IMR-90 (cell line): ENCODE measurements around the gene UQCRC2. TPM values are rescaled to one million over a fixed set of nuclear protein-coding genes. Genes with fewer than 3 reads are reported as not detected.

Experiments
- ATAC-seq: fragments of 200-7000 bp; cut with Tn5 transposase; 2 replicates; pipeline ENCODE4 v1.9.1; 2020; ENCODE audit warnings: low read depth, mild to moderate bottlenecking, moderate library complexity
- BruUV-seq: library from RNA; stranded (reverse); fragments of 400-500 nt; replicated peaks from 2 replicates; lab custom pipeline; 2021; lab: Mats Ljungman, UMichigan
- CTCF ChIA-PET: fragments of 300-600 bp; formaldehyde crosslinking; extraction: SDS; loops from one replicate; lab custom pipeline; 2021; ENCODE audit warnings: antibody characterized with exemption; lab: Yijun Ruan, JAX
- POLR2A ChIA-PET: fragments of 300-600 bp; sonication (Branson Sonifier 250); formaldehyde crosslinking; loops from one replicate; lab custom pipeline; 2022; ENCODE audit warnings: antibody characterized with exemption; ENCODE audit not compliant: unreplicated experiment; lab: Charles Lee
- DNase-seq: peaks from one replicate; pipeline ENCODE4 v3.0.0; 2013
- H2AFZ ChIP-seq: replicated peaks from 2 replicates; pipeline ENCODE3; 2013; ENCODE audit warnings: low read length, mild to moderate bottlenecking; ENCODE audit not compliant: poor library complexity
- H2AK5ac ChIP-seq: 2 replicates; pipeline ENCODE4 v1.6.1; 2013; ENCODE audit warnings: low read depth, low read length, inconsistent platforms
- H2AK9ac ChIP-seq: replicated peaks from 2 replicates; pipeline ENCODE3; 2013; ENCODE audit warnings: mild to moderate bottlenecking, low read depth, low read length, moderate library complexity; ENCODE audit not compliant: poor library complexity
- H2BK120ac ChIP-seq: 2 replicates; pipeline ENCODE4 v1.6.1; 2013; ENCODE audit warnings: low read depth, low read length, inconsistent platforms
- H2BK15ac ChIP-seq: 3 replicates; pipeline ENCODE4 v1.6.1; 2013; ENCODE audit warnings: low read depth, low read length, inconsistent platforms
- H2BK20ac ChIP-seq: 2 replicates; pipeline ENCODE4 v1.6.1; 2013; ENCODE audit warnings: low read depth, mild to moderate bottlenecking, inconsistent platforms, low read length, moderate library complexity
- H2BK5ac ChIP-seq: 2 replicates; pipeline ENCODE4 v1.6.1; 2013; ENCODE audit warnings: mild to moderate bottlenecking, low read depth, low read length, inconsistent platforms; ENCODE audit not compliant: poor library complexity, severe bottlenecking
- H3K14ac ChIP-seq: replicated peaks from 2 replicates; pipeline ENCODE4 v1.6.1; 2013; ENCODE audit warnings: low read depth, low read length, inconsistent platforms
- H3K18ac ChIP-seq: 2 replicates; pipeline ENCODE4 v1.6.1; 2013; ENCODE audit warnings: low read depth, low read length, control low read depth
- H3K23ac ChIP-seq: 2 replicates; pipeline ENCODE4 v1.6.1; 2013; ENCODE audit warnings: low read depth, low read length, inconsistent platforms
- H3K27ac ChIP-seq: 2 replicates; pipeline ENCODE4 v1.5.1; 2013; ENCODE audit warnings: mild to moderate bottlenecking, control low read depth, low read length; ENCODE audit not compliant: insufficient read depth
- H3K27me3 ChIP-seq: 2 replicates; pipeline ENCODE4 v1.6.1; 2013; ENCODE audit warnings: low read length; ENCODE audit not compliant: control insufficient read depth, insufficient read depth
- H3K36me3 ChIP-seq: 2 replicates; pipeline ENCODE4 v1.6.1; 2013; ENCODE audit warnings: low read length, mixed read lengths; ENCODE audit not compliant: control insufficient read depth, insufficient read depth
- H3K4ac ChIP-seq: 2 replicates; pipeline ENCODE4 v1.6.1; 2013; ENCODE audit warnings: low read depth, low read length, inconsistent platforms
- H3K4me1 ChIP-seq: 2 replicates; pipeline ENCODE4 v1.6.1; 2013; ENCODE audit warnings: low read length, mixed read lengths; ENCODE audit not compliant: control insufficient read depth, insufficient read depth
- H3K4me2 ChIP-seq: 2 replicates; pipeline ENCODE4 v1.6.1; 2013; ENCODE audit warnings: low read depth, mild to moderate bottlenecking, control low read depth, low read length, moderate library complexity
- H3K4me3 ChIP-seq: 2 replicates; pipeline ENCODE4 v1.5.1; 2013; ENCODE audit warnings: low read depth, mild to moderate bottlenecking, control low read depth, low read length, moderate library complexity; ENCODE audit not compliant: insufficient read depth
- H3K56ac ChIP-seq: 2 replicates; pipeline ENCODE4 v1.6.1; 2013; ENCODE audit warnings: low read length, inconsistent platforms; ENCODE audit not compliant: insufficient read depth; ENCODE audit errors: extremely low read depth
- H3K79me1 ChIP-seq, 2 experiments: 2 replicates each; pipeline ENCODE4 v1.6.1; 2013; ENCODE audit warnings: low read length in 2 of 2, inconsistent platforms in 1 of 2, low read depth in 1 of 2
- H3K9ac ChIP-seq: 2 replicates; pipeline ENCODE4 v1.6.1; 2013; ENCODE audit warnings: low read depth, low read length, control low read depth
- H3K9me1 ChIP-seq: 2 replicates; pipeline ENCODE4 v1.6.1; 2013; ENCODE audit warnings: low read length, inconsistent platforms; ENCODE audit not compliant: insufficient read depth
- H3K9me3 ChIP-seq: 2 replicates; pipeline ENCODE4 v1.6.1; 2013; ENCODE audit warnings: low read length; ENCODE audit not compliant: control insufficient read depth, insufficient read depth
- H4K20me1 ChIP-seq: 2 replicates; pipeline ENCODE4 v1.6.1; 2013; ENCODE audit warnings: low read length, inconsistent platforms; ENCODE audit not compliant: insufficient read depth
- H4K5ac ChIP-seq: 2 replicates; pipeline ENCODE4 v1.6.1; 2013; ENCODE audit warnings: mild to moderate bottlenecking, low read depth, low read length, control low read depth
- H4K8ac ChIP-seq, 2 experiments: 2 replicates each; pipeline ENCODE4 v1.6.1; 2013; ENCODE audit warnings: low read depth in 2 of 2, low read length in 2 of 2, control low read depth in 1 of 2, inconsistent platforms in 1 of 2
- H4K91ac ChIP-seq: 2 replicates; pipeline ENCODE4 v1.6.1; 2013; ENCODE audit warnings: low read depth, low read length, inconsistent platforms; ENCODE audit not compliant: insufficient read depth
- BHLHE40 ChIP-seq: fragments of 150-350 bp; IDR thresholded peaks from 2 replicates; pipeline ENCODE4 v1.6.1; 2016; ENCODE audit warnings: mild to moderate bottlenecking, low read depth, low read length
- CHD1 ChIP-seq: IDR thresholded peaks from 2 replicates; pipeline ENCODE4 v1.6.1; 2012; ENCODE audit warnings: low read depth, low read length, improper control_type of control experiment
- CTCF ChIP-seq: conservative IDR thresholded peaks from 2 replicates; pipeline ENCODE4 v1.5.1; 2012; ENCODE audit warnings: mild to moderate bottlenecking, low read depth, low read length, improper control_type of control experiment
- ELK1 ChIP-seq: fragments of 150-350 bp; IDR thresholded peaks from 2 replicates; pipeline ENCODE4 v1.6.1; 2016; ENCODE audit warnings: low read depth, mild to moderate bottlenecking, low read length, moderate library complexity, borderline replicate concordance
- FOS ChIP-seq: fragments of 150-350 bp; IDR thresholded peaks from 2 replicates; pipeline ENCODE4 v1.6.1; 2016; ENCODE audit warnings: low read depth, low read length
- MAFK ChIP-seq: IDR thresholded peaks from 2 replicates; pipeline ENCODE4 v1.6.1; 2012; ENCODE audit warnings: low read depth, low read length, improper control_type of control experiment
- MAZ ChIP-seq: IDR thresholded peaks from 2 replicates; pipeline ENCODE4 v1.6.1; 2012; ENCODE audit warnings: low read depth, mild to moderate bottlenecking, low read length, improper control_type of control experiment, moderate library complexity, borderline replicate concordance
- MXI1 ChIP-seq: IDR thresholded peaks from 2 replicates; pipeline ENCODE4 v1.6.1; 2012; ENCODE audit warnings: low read depth, mild to moderate bottlenecking, low read length, moderate library complexity, borderline replicate concordance
- NFE2L2 ChIP-seq: fragments of 150-350 bp; IDR thresholded peaks from 2 replicates; pipeline ENCODE4 v1.6.1; 2016; ENCODE audit warnings: low read depth, mild to moderate bottlenecking, low read length
- RAD21 ChIP-seq: IDR thresholded peaks from 2 replicates; pipeline ENCODE4 v1.6.1; 2012; ENCODE audit warnings: low read length, improper control_type of control experiment
- SMC3 ChIP-seq: fragments of 150-350 bp; IDR thresholded peaks from 2 replicates; pipeline ENCODE4 v1.6.1; 2016; ENCODE audit warnings: low read depth, mild to moderate bottlenecking, antibody characterized with exemption, low read length, moderate library complexity
- WGBS, 2 experiments: methylation state at CpG; one replicate each; pipeline versions ENCODE4 v1.1.5 to v1.1.7; 2013; ENCODE audit warnings: missing lambda C conversion rate in 2 of 2; ENCODE audit not compliant: insufficient read length in 1 of 2; ENCODE audit errors: extremely low coverage in 2 of 2; 5-methylcytosine and 5-hydroxymethylcytosine counted together
- dilution Hi-C: fragments of 300-500 bp; cut with HindIII; formaldehyde crosslinking; loops from one replicate; pipeline ENCODE4 v1.14.3; 2018; ENCODE audit warnings: low sequenced_read_pairs; ENCODE audit not compliant: unreplicated experiment
- in situ Hi-C: fragments of 300-500 bp; cut with MboI; formaldehyde crosslinking; loops from 3 replicates; pipeline ENCODE4 v1.14.3; 2019; ENCODE audit warnings: low sequenced_read_pairs, inconsistent platforms, mixed read lengths
- intact Hi-C: fragments of 100-400 bp; cut with micrococcal nuclease; formaldehyde crosslinking; loops from 2 replicates; pipeline ENCODE4 v1.10.0; 2022
- polyA plus RNA-seq, 3 experiments: library from polyadenylated mRNA; depleted of rRNA; stranded (reverse); fragments of >200 nt; gene quantifications; 2 replicates each; pipeline ENCODE4 v1.2.3, GENCODE V29; 2012; ENCODE audit warnings: low replicate concordance in 1 of 3
- total RNA-seq: library from RNA; depleted of rRNA; stranded (reverse); fragments of >200 nt; gene quantifications from 2 replicates; pipeline ENCODE4 v1.2.3, GENCODE V29; 2012
- TF ChIP-seq, protein P1 (sequence below): fragments of 150-350 bp; IDR thresholded peaks from 2 replicates; pipeline ENCODE4 v1.6.1; 2017; ENCODE audit warnings: mild to moderate bottlenecking, antibody characterized with exemption, low read length, low read depth

UQCRC2 gene
- total and polyA plus RNA-seq, 2 of the 4 experiments (the other 2 are of a cell fraction): 191 to 284 TPM

- TF ChIP-seq, protein P1, sequence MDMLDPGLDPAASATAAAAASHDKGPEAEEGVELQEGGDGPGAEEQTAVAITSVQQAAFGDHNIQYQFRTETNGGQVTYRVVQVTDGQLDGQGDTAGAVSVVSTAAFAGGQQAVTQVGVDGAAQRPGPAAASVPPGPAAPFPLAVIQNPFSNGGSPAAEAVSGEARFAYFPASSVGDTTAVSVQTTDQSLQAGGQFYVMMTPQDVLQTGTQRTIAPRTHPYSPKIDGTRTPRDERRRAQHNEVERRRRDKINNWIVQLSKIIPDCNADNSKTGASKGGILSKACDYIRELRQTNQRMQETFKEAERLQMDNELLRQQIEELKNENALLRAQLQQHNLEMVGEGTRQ: no peak
- no peak for TF ChIP-seq BHLHE40
- TF ChIP-seq CHD1: no peak
- TF ChIP-seq SMC3: no peak
Measured at GRCh38 chr16:22008215-22009059, 55.3 kb downstream of the UQCRC2 start (continued).

DNA sequence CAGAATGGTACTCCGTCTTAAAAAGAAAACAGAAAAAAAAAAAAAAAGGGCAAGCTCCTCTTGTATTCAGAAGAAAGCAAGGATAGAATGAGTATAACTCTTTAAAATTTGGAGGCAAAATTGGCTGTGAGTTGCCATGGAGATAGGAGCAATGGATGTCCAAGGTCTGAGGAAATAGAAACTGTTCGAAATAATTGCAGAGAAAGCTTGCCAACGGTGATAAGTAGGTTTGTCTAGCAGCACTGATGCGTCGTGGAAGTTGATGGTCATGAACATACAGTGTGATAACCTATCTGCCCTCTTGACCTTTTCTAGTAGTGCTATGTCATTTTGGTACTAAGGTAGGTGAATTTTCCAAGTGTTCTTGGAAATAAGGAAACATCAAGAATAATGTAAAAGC, 57.7 kb downstream of the UQCRC2 start:
- Histone ChIP-seq H3K4ac (no peak overlapping the region), H3K14ac (no peak overlapping the region), H3K56ac (no peak overlapping the region), H3K9ac (no peak overlapping the region), H3K9me3 (no peaks in the 10 kb centered on the region), H2AFZ (no peak overlapping the region), H2BK120ac (no peak overlapping the region), H3K36me3 (no peaks in the 10 kb centered on the region; the same call in 1 of the 2 replicates), H3K4me1 (peaks cover 8% of the 10 kb centered on the region), H3K23ac (0 out of 2 replicates have a peak overlapping the region, but pooled peaks have one; percentile 14), H3K9me1 (peaks cover 17% of the 10 kb centered on the region), H2BK5ac (no peak overlapping the region), H4K8ac (no peak overlapping the region), H4K91ac (no peak overlapping the region), H3K27ac (no peak overlapping the region), H2AK9ac (no peak overlapping the region), H3K79me1 (peaks cover 11 to 70% of the 10 kb centered on the region in 2 experiments), H3K4me3 (no peak overlapping the region), H2BK20ac (no peak overlapping the region), H2BK15ac (no peak overlapping the region), H4K5ac (no peak overlapping the region), H3K4me2 (no peak overlapping the region; the same call in 1 of the 2 replicates), H3K27me3 (no peaks in the 10 kb centered on the region), H2AK5ac (no peak overlapping the region), H3K18ac (no peak overlapping the region), H4K20me1 (peaks cover 41% of the 10 kb centered on the region)
- in situ Hi-C loops: no loop called here
- POLR2A ChIA-PET: no interaction called here
- dilution Hi-C loops: no loop called here
- no CpG with 5 or more reads among the region's 5 CpGs for WGBS, 2 experiments
- DNase-seq (no peak), ATAC-seq (no peak)
- CTCF ChIA-PET: no interaction called here
- BruUV-seq: no TSS peak
- intact Hi-C loops: no loop called here
- TF ChIP-seq MAZ: no peak
- TF ChIP-seq CTCF: no peak
- TF ChIP-seq NFE2L2: no peak
- no peak for TF ChIP-seq FOS
- no peak for TF ChIP-seq MAFK
- no peak for TF ChIP-seq ELK1
- no peak for TF ChIP-seq BHLHE40
- TF ChIP-seq RAD21: no peak
- TF ChIP-seq MXI1: no peak
